ENCODE measurements around the gene CSMD2.

CSMD2 gene

DNA sequence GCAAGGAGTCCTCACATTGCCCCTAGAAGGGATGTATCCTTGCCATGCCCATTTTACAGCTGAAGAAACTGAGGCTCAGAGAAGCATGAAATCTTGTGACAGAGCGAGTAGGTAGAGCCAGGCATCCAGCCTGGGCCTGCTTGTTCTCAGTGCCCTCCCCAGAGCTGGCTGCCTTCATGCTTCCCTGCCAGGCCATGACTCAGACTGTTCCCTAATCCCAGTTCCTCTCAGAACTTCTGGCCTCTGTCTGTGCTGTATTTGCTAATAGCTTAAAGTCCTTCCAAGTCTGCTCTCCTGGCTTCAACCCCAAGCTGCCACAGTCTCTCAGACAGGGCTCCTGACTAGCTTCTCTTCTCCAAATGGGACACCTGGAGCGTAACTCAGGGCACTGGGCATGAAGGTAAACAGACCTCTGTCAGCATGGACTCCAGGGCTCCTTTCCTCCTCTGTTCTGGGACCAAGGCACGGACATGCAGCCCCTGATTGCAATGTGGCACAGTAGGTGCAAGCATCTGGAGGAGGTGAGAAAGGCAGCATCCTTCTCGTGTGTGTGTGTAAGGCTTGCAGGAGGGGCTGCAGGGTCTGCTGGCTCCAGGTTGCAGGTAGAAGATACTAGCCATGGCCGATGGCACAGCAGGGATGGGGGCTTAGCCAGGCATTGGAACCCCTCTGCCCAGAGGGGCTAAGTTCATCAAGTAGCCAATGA is 178.5 kb downstream of the CSMD2 start:
- no CpG with 5 or more reads among the region's 5 CpGs for WGBS (ENCODE audit: insufficient coverage, insufficient read length)

GRCh38 chr1:33985656-33986055 is 179.4 kb downstream of the CSMD2 start:
- no peaks in the 10 kb centered on the region for H3K27me3 ChIP-seq (ENCODE audit: control insufficient read depth, insufficient read depth, low read length)
- no peak for DNase-seq (ENCODE audit: low read depth, low spot score)
- H3K4me1 ChIP-seq (ENCODE audit: control insufficient read depth, insufficient read depth, low read length): no peaks in the 10 kb centered on the region
- no peak overlapping the region for H3K27ac ChIP-seq (ENCODE audit: low read length)
- no peaks in the 10 kb centered on the region for H3K36me3 ChIP-seq (ENCODE audit: control insufficient read depth, insufficient read depth, low read length)
- no CpG with 5 or more reads among the region's 4 CpGs for WGBS (ENCODE audit: insufficient coverage, insufficient read length)
- H3K9me3 ChIP-seq (ENCODE audit: control insufficient read depth, insufficient read depth, low read length): no peaks in the 10 kb centered on the region
- H3K4me3 ChIP-seq (ENCODE audit: low read length): no peak overlapping the region

More for the DNA sequence above, 178.5 kb downstream of the CSMD2 start:
- Histone ChIP-seq H3K4me3 (ENCODE audit: low read length) (no peak overlapping the region), H3K27me3 (ENCODE audit: control insufficient read depth, insufficient read depth, low read length) (no peaks in the 10 kb centered on the region), H3K36me3 (ENCODE audit: control insufficient read depth, insufficient read depth, low read length) (no peaks in the 10 kb centered on the region), H3K4me1 (ENCODE audit: control insufficient read depth, insufficient read depth, low read length) (no peaks in the 10 kb centered on the region), H3K9me3 (ENCODE audit: control insufficient read depth, insufficient read depth, low read length) (no peaks in the 10 kb centered on the region), H3K27ac (ENCODE audit: low read length) (no peak overlapping the region)
- DNase-seq (ENCODE audit: low read depth, low spot score): no peak

DNA sequence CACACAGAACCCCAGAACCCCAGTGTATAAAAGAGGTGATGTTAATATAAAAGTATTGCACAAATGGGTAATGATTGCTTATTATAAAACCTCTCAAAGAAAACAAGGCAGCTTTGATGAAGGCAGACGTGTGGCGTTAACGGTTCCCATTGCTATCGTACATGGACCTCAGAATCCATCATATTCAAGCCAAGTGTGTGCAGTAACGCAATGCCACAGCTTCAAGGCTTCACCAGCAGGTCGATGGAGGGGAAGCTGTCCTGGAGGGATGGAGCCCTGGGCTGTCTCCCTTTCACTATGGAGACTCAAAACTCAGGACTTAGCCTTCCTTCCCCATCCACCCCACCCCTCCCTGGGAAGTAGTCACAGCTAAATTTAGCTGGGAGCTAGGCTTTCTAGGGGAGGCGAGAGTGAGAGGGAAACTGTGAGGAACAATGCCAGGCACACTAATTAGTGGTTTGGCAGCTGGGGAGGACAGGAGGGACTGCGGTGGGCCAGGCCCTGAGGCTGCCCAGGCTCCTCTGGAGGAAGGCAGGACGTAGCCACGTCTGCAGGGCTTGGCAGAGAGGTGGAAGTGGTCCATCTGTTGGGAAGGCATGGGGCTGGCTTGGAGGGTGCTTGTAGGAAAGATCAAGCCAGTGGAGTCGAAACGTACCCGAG is 180.0 kb downstream of the CSMD2 start:
- Histone ChIP-seq H3K4me1 (ENCODE audit: control insufficient read depth, insufficient read depth, low read length) (no peaks in the 10 kb centered on the region), H3K27me3 (ENCODE audit: control insufficient read depth, insufficient read depth, low read length) (no peaks in the 10 kb centered on the region), H3K9me3 (ENCODE audit: control insufficient read depth, insufficient read depth, low read length) (no peaks in the 10 kb centered on the region), H3K4me3 (ENCODE audit: low read length) (no peak overlapping the region), H3K27ac (ENCODE audit: low read length) (no peak overlapping the region), H3K36me3 (ENCODE audit: control insufficient read depth, insufficient read depth, low read length) (no peaks in the 10 kb centered on the region)
- no CpG with 5 or more reads among the region's 13 CpGs for WGBS (ENCODE audit: insufficient coverage, insufficient read length)
- DNase-seq (ENCODE audit: low read depth, low spot score): no peak

GRCh38 chr1:33982419-33982818 is 182.6 kb downstream of the CSMD2 start:
- DNase-seq (ENCODE audit: low read depth, low spot score): no peak
- H3K4me1 ChIP-seq (ENCODE audit: control insufficient read depth, insufficient read depth, low read length): no peaks in the 10 kb centered on the region
- H3K27me3 ChIP-seq (ENCODE audit: control insufficient read depth, insufficient read depth, low read length): no peaks in the 10 kb centered on the region
- no peak overlapping the region for H3K27ac ChIP-seq (ENCODE audit: low read length)
- no CpG with 5 or more reads among the region's 5 CpGs for WGBS (ENCODE audit: insufficient coverage, insufficient read length)
- H3K9me3 ChIP-seq (ENCODE audit: control insufficient read depth, insufficient read depth, low read length): no peaks in the 10 kb centered on the region
- H3K36me3 ChIP-seq (ENCODE audit: control insufficient read depth, insufficient read depth, low read length): no peaks in the 10 kb centered on the region
- no peak overlapping the region for H3K4me3 ChIP-seq (ENCODE audit: low read length)

- no CpG with 5 or more reads among the region's 4 CpGs for WGBS (ENCODE audit: insufficient coverage, insufficient read length)
- Histone ChIP-seq H3K27me3 (ENCODE audit: control insufficient read depth, insufficient read depth, low read length) (no peaks in the 10 kb centered on the region), H3K4me3 (ENCODE audit: low read length) (no peak overlapping the region), H3K9me3 (ENCODE audit: control insufficient read depth, insufficient read depth, low read length) (no peaks in the 10 kb centered on the region), H3K36me3 (ENCODE audit: control insufficient read depth, insufficient read depth, low read length) (no peaks in the 10 kb centered on the region), H3K27ac (ENCODE audit: low read length) (no peak overlapping the region), H3K4me1 (ENCODE audit: control insufficient read depth, insufficient read depth, low read length) (no peaks in the 10 kb centered on the region)
- no peak for DNase-seq (ENCODE audit: low read depth, low spot score)
Measured at GRCh38 chr1:33979341-33979740, 185.7 kb downstream of the CSMD2 start.

- WGBS (ENCODE audit: insufficient coverage, insufficient read length): no CpG with 5 or more reads among the region's 3 CpGs
- H3K27me3 ChIP-seq (ENCODE audit: control insufficient read depth, insufficient read depth, low read length): no peaks in the 10 kb centered on the region
Measured at GRCh38 chr1:33975961-33976360, 189.1 kb downstream of the CSMD2 start.

DNA sequence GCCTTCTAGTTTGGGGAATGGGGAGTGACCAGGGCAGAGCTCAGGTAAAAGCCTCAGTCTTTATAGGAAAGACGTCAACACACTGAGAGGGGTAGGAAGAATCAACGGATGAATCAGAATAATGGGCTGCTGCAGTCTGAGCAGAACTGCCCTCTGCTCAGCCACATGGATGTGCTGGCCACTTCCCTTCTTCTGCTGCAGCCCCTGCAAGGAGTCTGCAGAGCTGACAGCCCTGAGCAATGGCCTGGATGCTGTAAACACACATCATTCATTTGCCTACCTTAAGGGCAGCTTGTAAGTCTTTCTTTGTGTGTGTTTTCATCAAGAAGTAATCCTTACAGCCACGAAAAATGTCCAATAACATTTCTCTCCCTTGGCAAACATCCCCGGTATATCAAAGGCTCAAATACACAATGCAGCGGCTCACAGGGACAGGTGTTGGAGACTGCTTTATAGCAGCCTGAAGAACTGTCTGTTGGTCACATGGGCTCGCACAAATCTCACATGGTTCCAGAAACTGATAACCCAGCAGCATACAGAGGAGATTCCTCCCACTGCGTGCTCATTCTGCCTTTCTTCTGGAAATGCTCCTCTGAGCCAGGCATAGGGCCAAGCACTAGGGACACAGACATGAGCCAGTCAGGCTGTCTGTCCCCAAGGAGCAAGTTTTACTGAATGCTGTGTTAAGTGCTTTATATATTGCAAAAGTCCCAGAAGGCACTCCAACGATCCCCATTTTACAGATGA is 191.1 kb downstream of the CSMD2 start:
- Histone ChIP-seq H3K27ac (ENCODE audit: low read length) (no peak overlapping the region), H3K4me1 (ENCODE audit: control insufficient read depth, insufficient read depth, low read length) (peaks cover 2% of the 10 kb centered on the region), H3K4me3 (ENCODE audit: low read length) (no peak overlapping the region), H3K36me3 (ENCODE audit: control insufficient read depth, insufficient read depth, low read length) (no peaks in the 10 kb centered on the region), H3K27me3 (ENCODE audit: control insufficient read depth, insufficient read depth, low read length) (no peaks in the 10 kb centered on the region), H3K9me3 (ENCODE audit: control insufficient read depth, insufficient read depth, low read length) (no peaks in the 10 kb centered on the region)
- WGBS (ENCODE audit: insufficient coverage, insufficient read length): no CpG with 5 or more reads among the region's 8 CpGs
- DNase-seq (ENCODE audit: low read depth, low spot score): no peak

More at GRCh38 chr1:33975961-33976360, 189.1 kb downstream of the CSMD2 start:
- no peaks in the 10 kb centered on the region; the same call in 1 of the 2 replicates for H3K4me1 ChIP-seq (ENCODE audit: control insufficient read depth, insufficient read depth, low read length)
- H3K36me3 ChIP-seq (ENCODE audit: control insufficient read depth, insufficient read depth, low read length): no peaks in the 10 kb centered on the region
- no peaks in the 10 kb centered on the region for H3K9me3 ChIP-seq (ENCODE audit: control insufficient read depth, insufficient read depth, low read length)
- no peak overlapping the region for H3K27ac ChIP-seq (ENCODE audit: low read length)
- no peak overlapping the region for H3K4me3 ChIP-seq (ENCODE audit: low read length)
- no peak for DNase-seq (ENCODE audit: low read depth, low spot score)

- DNase-seq (ENCODE audit: low read depth, low spot score): no peak
- Histone ChIP-seq H3K9me3 (ENCODE audit: control insufficient read depth, insufficient read depth, low read length) (no peaks in the 10 kb centered on the region), H3K36me3 (ENCODE audit: control insufficient read depth, insufficient read depth, low read length) (no peaks in the 10 kb centered on the region), H3K4me3 (ENCODE audit: low read length) (no peak overlapping the region), H3K27ac (ENCODE audit: low read length) (no peak overlapping the region), H3K4me1 (ENCODE audit: control insufficient read depth, insufficient read depth, low read length) (peaks cover 2% of the 10 kb centered on the region), H3K27me3 (ENCODE audit: control insufficient read depth, insufficient read depth, low read length) (no peaks in the 10 kb centered on the region)
- WGBS (ENCODE audit: insufficient coverage, insufficient read length): no CpG with 5 or more reads among the region's 10 CpGs
Measured at GRCh38 chr1:33972676-33973395, 192.2 kb downstream of the CSMD2 start.

DNA sequence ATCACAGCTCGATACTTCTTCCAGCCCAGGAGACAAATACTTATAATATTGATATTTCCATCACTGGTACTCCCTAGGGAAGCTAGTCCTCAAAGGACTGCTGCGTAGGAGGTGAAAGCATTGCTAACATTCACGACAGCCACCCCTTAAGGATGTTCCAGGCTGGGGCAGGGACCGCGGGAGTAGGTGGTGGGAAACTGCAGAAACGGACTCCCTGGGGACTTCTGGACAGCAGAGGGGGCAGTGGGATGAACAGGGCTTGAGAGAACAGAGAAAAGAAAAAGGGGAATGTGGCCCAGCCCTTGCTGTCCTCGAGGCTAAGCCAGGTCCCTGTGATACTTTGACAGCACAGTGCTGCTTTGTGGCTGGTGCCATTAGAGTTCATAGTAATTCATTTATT is 193.1 kb downstream of the CSMD2 start:
- Histone ChIP-seq H3K4me3 (ENCODE audit: low read length) (no peak overlapping the region), H3K27me3 (ENCODE audit: control insufficient read depth, insufficient read depth, low read length) (no peaks in the 10 kb centered on the region), H3K36me3 (ENCODE audit: control insufficient read depth, insufficient read depth, low read length) (no peaks in the 10 kb centered on the region), H3K27ac (ENCODE audit: low read length) (no peak overlapping the region), H3K9me3 (ENCODE audit: control insufficient read depth, insufficient read depth, low read length) (no peaks in the 10 kb centered on the region), H3K4me1 (ENCODE audit: control insufficient read depth, insufficient read depth, low read length) (peaks cover 2% of the 10 kb centered on the region)
- DNase-seq (ENCODE audit: low read depth, low spot score): no peak
- no CpG with 5 or more reads among the region's 7 CpGs for WGBS (ENCODE audit: insufficient coverage, insufficient read length)

DNA sequence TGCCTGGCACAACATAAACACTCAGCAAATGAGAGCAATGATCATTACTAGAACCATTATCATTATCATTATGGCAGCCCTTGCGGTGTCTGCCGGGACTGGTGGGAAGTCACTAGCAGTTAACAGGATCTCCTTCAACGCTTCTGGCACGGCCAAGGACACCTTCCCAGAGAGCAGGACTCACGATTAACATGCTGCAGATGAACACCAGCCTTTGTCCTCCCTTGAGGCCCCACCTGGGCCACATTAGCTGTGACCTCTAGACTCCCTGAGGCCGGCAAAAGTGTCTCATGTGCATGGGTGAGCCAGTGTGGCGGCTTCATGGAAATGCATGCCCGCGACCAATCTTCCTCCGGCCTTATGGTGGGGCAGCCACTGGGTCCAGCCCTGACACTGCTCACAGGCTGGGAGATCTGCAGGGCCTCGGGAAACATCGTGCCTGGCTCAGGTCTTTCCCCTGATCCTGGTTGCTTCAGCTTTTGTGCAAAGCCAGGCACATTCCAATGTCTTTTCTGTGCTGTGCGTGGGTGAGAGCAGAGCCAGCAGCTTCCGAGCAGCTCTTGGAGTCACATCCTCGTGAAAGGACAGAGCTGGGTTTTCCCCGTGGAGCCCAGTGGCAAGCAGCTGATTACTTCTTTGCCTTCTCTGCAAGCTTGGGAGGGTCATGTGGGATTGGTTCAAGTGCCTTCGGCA is 193.9 kb downstream of the CSMD2 start:
- WGBS (ENCODE audit: insufficient coverage, insufficient read length): no CpG with 5 or more reads among the region's 17 CpGs
- H3K9me3 ChIP-seq (ENCODE audit: control insufficient read depth, insufficient read depth, low read length): no peaks in the 10 kb centered on the region
- H3K4me1 ChIP-seq (ENCODE audit: control insufficient read depth, insufficient read depth, low read length): peaks cover 3% of the 10 kb centered on the region
- H3K4me3 ChIP-seq (ENCODE audit: low read length): no peak overlapping the region
- no peak for DNase-seq (ENCODE audit: low read depth, low spot score)
- H3K27ac ChIP-seq (ENCODE audit: low read length): no peak overlapping the region
- no peaks in the 10 kb centered on the region for H3K27me3 ChIP-seq (ENCODE audit: control insufficient read depth, insufficient read depth, low read length)
- H3K36me3 ChIP-seq (ENCODE audit: control insufficient read depth, insufficient read depth, low read length): no peaks in the 10 kb centered on the region

Measured in iPS DF 6.9 (cell line).